Measurements from ENCODE around the gene LRRC53. TPM values are rescaled to one million over a fixed set of nuclear protein-coding genes. Genes with fewer than 3 reads are reported as not detected.

LRRC53 gene
- total RNA-seq, 1 donor from 2014 or later = 0.42 TPM

DNA sequence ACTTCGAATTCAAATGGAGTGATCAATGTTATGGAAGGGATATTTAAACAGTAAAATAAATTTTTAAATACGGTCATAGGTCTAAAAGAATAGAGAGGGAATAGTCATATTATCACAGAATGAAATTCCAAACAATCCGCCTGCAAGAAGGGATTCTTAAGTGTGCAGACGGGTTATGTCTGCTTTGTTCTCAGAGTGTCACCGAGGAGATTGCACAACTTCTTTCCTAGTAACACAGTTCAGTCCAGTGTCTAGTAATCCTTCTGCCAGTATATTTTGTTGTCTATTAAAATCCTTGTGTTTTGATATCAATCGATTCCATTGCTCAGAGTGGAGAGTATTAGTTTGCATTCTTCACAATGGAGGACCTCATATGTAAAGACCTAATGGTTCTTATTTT lies 48.4 kb downstream of the LRRC53 start:
- Mint-ChIP-seq H3K27me3 (ENCODE audit: unreplicated experiment) (no peaks in the 10 kb centered on the region), H3K27ac (ENCODE audit: unreplicated experiment) (no peak overlapping the region), H3K9me3 (ENCODE audit: unreplicated experiment) (no peaks in the 10 kb centered on the region), H3K4me3 (ENCODE audit: unreplicated experiment) (no peak overlapping the region), H3K4me1 (ENCODE audit: low read depth, unreplicated experiment) (no peaks in the 10 kb centered on the region), H3K36me3 (ENCODE audit: unreplicated experiment) (no peaks in the 10 kb centered on the region)
- no peak for DNase-seq
- TF ChIP-seq, protein P1, sequence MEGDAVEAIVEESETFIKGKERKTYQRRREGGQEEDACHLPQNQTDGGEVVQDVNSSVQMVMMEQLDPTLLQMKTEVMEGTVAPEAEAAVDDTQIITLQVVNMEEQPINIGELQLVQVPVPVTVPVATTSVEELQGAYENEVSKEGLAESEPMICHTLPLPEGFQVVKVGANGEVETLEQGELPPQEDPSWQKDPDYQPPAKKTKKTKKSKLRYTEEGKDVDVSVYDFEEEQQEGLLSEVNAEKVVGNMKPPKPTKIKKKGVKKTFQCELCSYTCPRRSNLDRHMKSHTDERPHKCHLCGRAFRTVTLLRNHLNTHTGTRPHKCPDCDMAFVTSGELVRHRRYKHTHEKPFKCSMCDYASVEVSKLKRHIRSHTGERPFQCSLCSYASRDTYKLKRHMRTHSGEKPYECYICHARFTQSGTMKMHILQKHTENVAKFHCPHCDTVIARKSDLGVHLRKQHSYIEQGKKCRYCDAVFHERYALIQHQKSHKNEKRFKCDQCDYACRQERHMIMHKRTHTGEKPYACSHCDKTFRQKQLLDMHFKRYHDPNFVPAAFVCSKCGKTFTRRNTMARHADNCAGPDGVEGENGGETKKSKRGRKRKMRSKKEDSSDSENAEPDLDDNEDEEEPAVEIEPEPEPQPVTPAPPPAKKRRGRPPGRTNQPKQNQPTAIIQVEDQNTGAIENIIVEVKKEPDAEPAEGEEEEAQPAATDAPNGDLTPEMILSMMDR (IDR thresholded peaks at IDR 0.05; ENCODE audit: partially characterized antibody, unreplicated experiment) = no peak

DNA sequence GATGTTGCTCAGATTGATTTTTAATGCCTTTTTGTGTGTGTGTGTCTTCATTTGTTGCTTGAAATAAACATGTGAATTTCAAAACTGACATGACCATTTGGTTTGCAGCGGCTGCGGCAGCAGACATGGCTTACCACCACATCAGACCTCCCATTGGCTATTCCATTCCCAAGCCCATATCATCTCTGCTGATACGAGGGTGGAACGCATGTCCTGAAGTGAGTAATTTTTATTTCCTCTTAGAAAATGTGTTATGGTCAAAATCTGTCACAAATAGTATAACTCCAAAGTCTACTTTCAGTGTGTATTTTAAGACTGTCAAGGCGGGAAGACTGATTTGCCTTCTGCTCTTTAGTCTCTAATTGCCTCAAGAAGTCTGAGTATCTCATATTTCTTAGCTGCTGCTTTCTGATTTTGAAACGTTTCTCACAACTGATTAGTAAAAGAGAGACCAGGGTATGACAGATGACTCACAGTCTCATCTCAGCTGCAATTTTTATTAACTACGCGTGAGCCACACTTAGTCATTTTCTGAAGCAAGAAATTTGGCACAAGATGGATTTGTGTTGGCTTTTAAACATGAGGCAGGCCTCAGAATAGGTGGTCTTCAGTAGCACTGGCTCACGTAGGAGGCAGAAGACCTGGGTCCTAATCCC lies 49.0 kb downstream of the LRRC53 start:
- TF ChIP-seq, protein P1 (IDR thresholded peaks at IDR 0.05; ENCODE audit: partially characterized antibody, unreplicated experiment) = no peak
- Mint-ChIP-seq H3K4me1 (ENCODE audit: low read depth, unreplicated experiment) (no peaks in the 10 kb centered on the region), H3K27ac (ENCODE audit: unreplicated experiment) (no peak overlapping the region), H3K4me3 (ENCODE audit: unreplicated experiment) (no peak overlapping the region), H3K9me3 (ENCODE audit: unreplicated experiment) (no peaks in the 10 kb centered on the region), H3K27me3 (ENCODE audit: unreplicated experiment) (no peaks in the 10 kb centered on the region), H3K36me3 (ENCODE audit: unreplicated experiment) (no peaks in the 10 kb centered on the region)
- DNase-seq = no peak

DNA sequence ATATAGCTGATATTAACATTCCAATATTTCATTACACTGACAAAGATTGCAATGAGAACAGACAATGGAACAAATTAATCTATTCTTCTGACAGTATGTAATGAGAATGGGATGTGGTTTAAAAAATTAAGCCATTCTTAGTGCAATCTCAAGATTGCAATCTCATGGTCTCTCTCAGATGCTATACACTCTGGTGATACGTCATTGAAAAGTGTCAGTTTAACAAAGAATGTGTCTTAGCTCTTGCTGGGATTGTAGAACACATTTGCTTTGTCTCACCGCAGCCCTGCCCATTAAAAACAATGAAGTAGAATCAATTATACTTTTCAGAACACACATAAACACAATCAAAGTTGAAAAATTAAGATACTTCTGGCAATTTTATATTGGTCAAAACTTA lies 55.2 kb downstream of the LRRC53 start:
- no peak for DNase-seq
- no peak overlapping the region for H3K27ac Mint-ChIP-seq (ENCODE audit: unreplicated experiment)
- no peaks in the 10 kb centered on the region for H3K9me3 Mint-ChIP-seq (ENCODE audit: unreplicated experiment)
- H3K36me3 Mint-ChIP-seq (ENCODE audit: unreplicated experiment) = no peaks in the 10 kb centered on the region
- H3K4me3 Mint-ChIP-seq (ENCODE audit: unreplicated experiment) = no peak overlapping the region
- TF ChIP-seq, protein P1 (IDR thresholded peaks at IDR 0.05; ENCODE audit: partially characterized antibody, unreplicated experiment) = no peak
- no peaks in the 10 kb centered on the region for H3K4me1 Mint-ChIP-seq (ENCODE audit: low read depth, unreplicated experiment)
- no peaks in the 10 kb centered on the region for H3K27me3 Mint-ChIP-seq (ENCODE audit: unreplicated experiment)

DNA sequence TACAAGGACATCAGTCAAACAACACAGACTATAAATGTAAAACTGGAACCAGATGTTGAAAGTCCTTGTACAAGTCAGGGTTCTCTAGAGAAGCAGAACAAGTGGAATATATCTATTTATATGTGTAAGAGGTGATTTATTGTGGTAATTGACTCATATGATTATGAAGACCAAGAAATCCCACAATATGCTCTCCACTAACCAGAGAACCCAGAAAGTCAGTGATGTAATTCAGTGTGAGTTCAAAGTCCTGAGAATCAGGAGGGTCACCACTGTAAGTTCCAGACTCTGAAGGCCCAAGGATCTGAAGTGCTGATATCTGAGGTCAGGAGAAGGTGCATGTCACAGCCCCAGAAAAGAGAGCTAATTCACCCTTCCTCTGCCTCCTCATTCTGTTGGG lies 57.0 kb downstream of the LRRC53 start:
- Mint-ChIP-seq H3K27me3 (ENCODE audit: unreplicated experiment) (no peaks in the 10 kb centered on the region), H3K4me1 (ENCODE audit: low read depth, unreplicated experiment) (no peaks in the 10 kb centered on the region), H3K4me3 (ENCODE audit: unreplicated experiment) (no peak overlapping the region)

DNA sequence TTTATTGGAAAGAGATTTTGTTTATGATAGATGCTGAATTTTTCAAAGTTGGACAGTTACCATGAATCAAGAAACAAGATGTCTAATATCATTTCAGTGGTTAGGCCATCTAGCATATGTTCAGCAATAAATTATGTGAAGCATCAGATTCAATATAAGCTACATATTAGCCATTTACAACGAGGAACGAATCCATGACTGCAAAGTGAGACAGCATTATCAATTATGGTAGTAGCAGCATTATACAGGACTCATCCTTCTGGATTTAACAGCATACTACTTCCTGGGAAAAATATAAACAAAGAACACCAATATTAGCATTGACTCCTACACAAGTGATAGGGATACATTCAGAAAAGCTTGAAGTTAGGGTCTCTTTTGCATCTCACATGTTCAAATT lies 59.1 kb downstream of the LRRC53 start:
- Mint-ChIP-seq H3K27ac (ENCODE audit: unreplicated experiment) (no peak overlapping the region), H3K4me3 (ENCODE audit: unreplicated experiment) (no peak overlapping the region), H3K4me1 (ENCODE audit: low read depth, unreplicated experiment) (no peaks in the 10 kb centered on the region), H3K9me3 (ENCODE audit: unreplicated experiment) (peaks cover 5% of the 10 kb centered on the region), H3K27me3 (ENCODE audit: unreplicated experiment) (no peaks in the 10 kb centered on the region), H3K36me3 (ENCODE audit: unreplicated experiment) (no peaks in the 10 kb centered on the region)
- no peak for DNase-seq
- TF ChIP-seq, protein P1 (IDR thresholded peaks at IDR 0.05; ENCODE audit: partially characterized antibody, unreplicated experiment) = no peak

More for the DNA sequence above, 57.0 kb downstream of the LRRC53 start:
- H3K27ac Mint-ChIP-seq (ENCODE audit: unreplicated experiment) = no peak overlapping the region
- TF ChIP-seq, protein P1 (IDR thresholded peaks at IDR 0.05; ENCODE audit: partially characterized antibody, unreplicated experiment) = no peak
- peaks cover 5% of the 10 kb centered on the region for H3K9me3 Mint-ChIP-seq (ENCODE audit: unreplicated experiment)
- no peaks in the 10 kb centered on the region for H3K36me3 Mint-ChIP-seq (ENCODE audit: unreplicated experiment)
- no peak for DNase-seq
